MV-4-11 (cell line): ENCODE data around the gene S100A7.
"Not testable (repeated sequence)": the region's sequence is repeated elsewhere in the genome, so short reads cannot be mapped to it uniquely, and the experiment has no call there.

ENCODE experiments used
- DNase-seq: peaks from one replicate; lab custom pipeline; 2025; lab: John Stamatoyannopoulos, UW

The S100A7 gene

DNA sequence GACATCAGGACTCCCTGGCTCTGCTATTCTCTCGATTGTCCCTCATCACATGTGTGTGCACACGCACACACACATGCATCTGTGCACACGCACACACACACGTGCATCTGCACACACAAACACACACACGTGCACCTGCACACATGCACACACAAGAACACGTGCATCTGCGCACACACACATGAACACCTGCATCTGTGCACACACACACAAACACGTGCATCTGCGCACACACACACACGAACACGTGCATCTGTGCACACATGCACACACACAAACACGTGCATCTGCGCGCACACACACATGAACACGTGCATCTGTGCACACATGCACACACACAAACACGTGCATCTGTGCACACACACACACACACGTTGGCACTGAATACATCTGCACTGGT lies 29.4 kb downstream of the S100A7 start:
- DNase-seq: no peak

DNA sequence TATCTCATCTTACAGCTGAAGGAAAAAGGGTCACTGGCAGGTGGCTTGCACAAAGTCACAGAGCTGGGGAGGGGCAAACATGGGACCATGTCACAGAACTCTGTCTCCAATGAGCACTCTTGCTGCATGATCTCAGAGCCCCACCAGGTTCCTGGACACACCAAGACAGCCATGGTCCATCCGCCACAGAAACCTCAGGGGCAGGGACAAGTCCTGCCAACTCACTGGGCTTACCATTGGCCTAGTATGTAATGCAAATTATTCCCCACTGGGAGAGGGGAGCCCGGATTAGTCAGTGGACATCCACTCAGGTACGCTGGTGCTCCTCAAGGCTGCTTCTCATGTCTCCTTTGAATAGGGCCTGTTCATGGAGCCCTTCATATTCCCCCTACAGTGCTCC lies 29.9 kb downstream of the S100A7 start:
- no peak for DNase-seq

GRCh38 chr1:153430166-153430553 lies 30.3 kb downstream of the S100A7 start:
- no peak for DNase-seq

- no peak for DNase-seq
Measured at GRCh38 chr1:153429266-153430165, 30.9 kb downstream of the S100A7 start.

DNA sequence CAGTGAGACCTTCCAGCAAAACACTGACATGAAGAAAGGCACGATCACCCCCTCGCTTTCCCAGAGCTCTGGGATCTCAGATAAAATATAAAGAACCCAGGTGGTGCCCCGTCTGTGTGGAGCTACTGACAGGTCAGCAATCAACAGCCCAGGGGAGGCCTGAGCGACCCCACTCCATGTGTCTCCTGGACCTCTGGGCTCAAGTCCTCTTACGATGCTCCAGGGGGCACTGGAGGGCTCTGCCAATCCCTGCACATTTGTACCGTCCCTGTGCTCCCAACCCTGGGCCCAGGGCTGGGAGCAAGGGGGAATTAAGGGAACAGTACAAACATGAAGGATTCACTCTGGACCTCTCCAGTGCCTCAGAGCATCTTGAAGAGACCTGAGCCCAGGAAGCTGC lies 31.7 kb downstream of the S100A7 start:
- DNase-seq: no peak

DNA sequence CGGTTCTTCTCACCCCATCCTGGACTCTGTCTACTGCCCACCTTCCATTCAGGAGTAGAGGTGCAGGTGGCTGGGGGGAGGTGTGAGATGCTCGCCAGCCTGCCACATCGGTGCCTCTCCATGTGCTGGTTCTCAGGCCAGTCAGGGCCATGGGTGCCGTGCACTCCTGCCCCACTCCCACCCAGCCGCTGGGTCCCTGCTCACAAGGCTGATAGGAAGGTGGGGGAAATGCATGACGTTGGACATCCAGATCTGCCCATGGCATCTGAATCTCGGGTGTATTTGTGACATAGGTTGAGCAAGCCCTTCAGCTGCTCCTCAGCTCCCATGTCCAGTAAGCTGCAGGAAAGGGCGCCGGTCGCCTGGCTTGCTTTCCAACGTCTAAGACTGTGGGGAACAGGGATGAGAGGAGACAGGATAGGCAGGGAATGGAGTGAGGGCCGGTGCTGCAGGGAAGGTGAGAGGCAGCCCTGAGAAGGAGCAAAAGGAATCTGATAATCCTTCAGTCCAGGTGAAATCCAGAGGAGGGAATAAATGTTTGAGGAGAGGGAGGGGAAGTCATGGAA lies 32.3 kb downstream of the S100A7 start:
- no peak for DNase-seq

- DNase-seq: no peak
Measured at GRCh38 chr1:153426809-153427208, 33.6 kb downstream of the S100A7 start.

GRCh38 chr1:153422450-153423068 lies 37.9 kb downstream of the S100A7 start:
- peak; percentile 21 for DNase-seq

DNA sequence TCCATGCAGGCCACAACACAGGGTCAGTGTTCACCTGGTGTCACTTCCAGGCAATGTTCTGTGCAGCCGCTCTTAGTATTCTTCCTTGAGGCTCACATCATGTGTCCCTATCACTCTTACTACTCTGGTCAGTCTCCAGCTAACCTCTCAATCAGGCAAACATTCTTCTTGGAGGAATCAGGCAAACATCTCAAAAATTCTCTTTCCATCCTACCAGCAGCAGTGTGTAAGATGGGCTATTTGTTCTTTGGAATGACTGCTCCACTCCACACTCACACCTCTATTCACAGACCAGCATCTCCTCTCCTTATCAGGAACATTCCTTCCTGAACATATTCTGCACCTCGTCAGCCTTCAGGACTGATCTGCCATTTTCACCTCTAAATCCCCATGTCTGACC lies 40.1 kb downstream of the S100A7 start:
- no peak for DNase-seq

DNA sequence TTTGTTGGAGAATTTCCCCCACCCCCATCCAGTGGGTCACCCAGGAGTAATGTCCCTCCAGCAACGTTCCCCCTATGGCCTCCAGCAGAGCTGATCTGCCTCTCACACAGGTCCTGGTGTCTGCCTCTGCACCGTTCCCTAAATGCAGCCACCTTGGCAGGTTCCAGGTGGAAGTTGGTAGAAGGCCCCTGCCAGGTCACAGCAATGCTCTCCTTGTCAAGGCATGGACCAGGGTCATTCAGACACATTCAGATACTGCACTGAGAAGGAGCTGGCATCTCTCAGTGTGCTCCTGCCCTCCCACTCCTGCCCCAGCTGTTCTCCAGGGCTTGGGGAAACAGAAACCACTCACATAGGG lies 41.0 kb downstream of the S100A7 start:
- not testable (repeated sequence) for DNase-seq

GRCh38 chr1:153418758-153419435 lies 41.6 kb downstream of the S100A7 start:
- not testable (repeated sequence) for DNase-seq

GRCh38 chr1:153417136-153417888 lies 43.1 kb downstream of the S100A7 start:
- no peak for DNase-seq

GRCh38 chr1:153415850-153416570 lies 44.4 kb downstream of the S100A7 start, which contains the start of gene S100A7A:
S100A7A (plus strand) TSS chr1:153416520; CDS start chr1:153418083, 1,563 bp downstream.
- DNase-seq: no peak

GRCh38 chr1:153413961-153414360 lies 46.5 kb downstream of the S100A7 start:
- DNase-seq: not testable (repeated sequence)
